ENCODE results near the gene MYL11.

MYL11 gene

DNA sequence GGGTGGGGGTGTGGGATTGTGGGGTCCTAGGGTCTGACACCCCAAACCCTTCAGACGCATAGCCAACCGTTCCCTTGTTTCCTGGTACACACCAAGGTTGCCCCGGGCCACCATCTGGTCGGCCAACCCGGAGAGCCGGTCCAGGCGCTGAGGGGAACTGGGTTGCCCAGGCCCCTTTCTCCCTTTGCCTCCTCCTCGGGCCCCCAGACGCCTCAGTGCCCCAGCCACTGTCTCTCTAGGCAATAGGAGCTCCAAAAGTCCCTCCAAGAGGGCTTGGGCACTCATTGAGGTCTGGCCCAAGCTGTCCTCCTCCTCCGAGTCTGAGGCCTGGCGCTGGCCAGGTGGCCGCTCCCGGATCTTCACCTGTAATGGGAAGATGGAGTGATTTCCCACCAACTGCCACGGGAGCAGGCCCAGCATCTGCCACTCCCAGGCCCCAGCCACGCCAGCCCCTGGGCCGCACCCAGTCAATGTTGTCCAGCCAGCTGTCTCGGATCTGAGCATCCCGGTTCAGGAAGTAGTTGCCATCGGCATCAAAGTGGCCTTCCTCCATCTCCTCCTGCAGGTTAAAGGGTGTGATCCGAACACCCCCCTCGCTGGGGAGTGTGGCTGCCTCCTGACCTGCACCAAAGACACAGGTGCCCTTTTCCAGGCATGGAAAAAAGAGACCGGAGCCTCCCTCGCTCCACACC is 21.0 kb upstream of the MYL11 start:
- peaks cover 14% of the 10 kb centered on the region for H3K79me1 ChIP-seq (ENCODE audit: low read depth, low read length)
- no peak overlapping the region for H3K9ac ChIP-seq (ENCODE audit: low read depth, low read length, poor library complexity)
- DNase-seq (ENCODE audit: low spot score) = no peak
- H3K4me1 ChIP-seq (ENCODE audit: control insufficient read depth in 2 of 2, insufficient read depth in 1 of 2, low read depth in 1 of 2, low read length in 2 of 2) = peaks cover 8 to 10% of the 10 kb centered on the region in 2 donors
- no peaks in the 10 kb centered on the region for H3K27me3 ChIP-seq (ENCODE audit: control insufficient read depth in 3 of 3, insufficient read depth in 3 of 3, low read depth in 1 of 3, low read length in 3 of 3)
- H2BK15ac ChIP-seq (ENCODE audit: low read length) = no peak overlapping the region
- no peak overlapping the region for H2BK5ac ChIP-seq (ENCODE audit: low read length)
- H2AFZ ChIP-seq (ENCODE audit: low read length) = no peak overlapping the region
- H3K14ac ChIP-seq (ENCODE audit: low read length) = no peak overlapping the region
- H3K4me3 ChIP-seq (ENCODE audit: low read length in 2 of 2) = peak overlapping the region in 1 of 2 donors; percentile 86
- H3K9me3 ChIP-seq (replicated peaks in 1 of 2; ENCODE audit: control insufficient read depth in 2 of 2, insufficient read depth in 1 of 2, low read depth in 1 of 2, low read length in 2 of 2) = no peaks in the 10 kb centered on the region
- H2AK5ac ChIP-seq (ENCODE audit: low read depth, low read length) = peak overlapping the region; percentile 2
- no peak overlapping the region for H3K4me2 ChIP-seq (ENCODE audit: insufficient read depth, low read length, poor library complexity, severe bottlenecking)
- no peak overlapping the region for H2BK12ac ChIP-seq (ENCODE audit: low read length)
- H2BK120ac ChIP-seq (ENCODE audit: low read depth, low read length) = no peak overlapping the region
- peaks cover 41 to 61% of the 10 kb centered on the region in 2 donors for H3K36me3 ChIP-seq (replicated peaks in 1 of 2; ENCODE audit: control insufficient read depth in 2 of 2, insufficient read depth in 2 of 2, low read length in 2 of 2)
- WGBS, 2 donors (ENCODE audit: extremely low coverage in 2 of 2, insufficient read length in 2 of 2, insufficient replicate concordance in 1 of 2) = no CpG with 5 or more reads among the region's 23 CpGs
- H3K23ac ChIP-seq (ENCODE audit: low read depth, low read length, poor library complexity) = peak overlapping the region; percentile 47
- no peak overlapping the region for H3K4ac ChIP-seq (ENCODE audit: low read length)
- H4K8ac ChIP-seq (ENCODE audit: low read depth, low read length) = no peak overlapping the region
- no peak overlapping the region for H3K18ac ChIP-seq (ENCODE audit: low read length)
- H4K91ac ChIP-seq (ENCODE audit: low read depth, low read length, poor library complexity) = no peak overlapping the region
- H3K27ac ChIP-seq (replicated peaks; ENCODE audit: low read length) = no peak overlapping the region

DNA sequence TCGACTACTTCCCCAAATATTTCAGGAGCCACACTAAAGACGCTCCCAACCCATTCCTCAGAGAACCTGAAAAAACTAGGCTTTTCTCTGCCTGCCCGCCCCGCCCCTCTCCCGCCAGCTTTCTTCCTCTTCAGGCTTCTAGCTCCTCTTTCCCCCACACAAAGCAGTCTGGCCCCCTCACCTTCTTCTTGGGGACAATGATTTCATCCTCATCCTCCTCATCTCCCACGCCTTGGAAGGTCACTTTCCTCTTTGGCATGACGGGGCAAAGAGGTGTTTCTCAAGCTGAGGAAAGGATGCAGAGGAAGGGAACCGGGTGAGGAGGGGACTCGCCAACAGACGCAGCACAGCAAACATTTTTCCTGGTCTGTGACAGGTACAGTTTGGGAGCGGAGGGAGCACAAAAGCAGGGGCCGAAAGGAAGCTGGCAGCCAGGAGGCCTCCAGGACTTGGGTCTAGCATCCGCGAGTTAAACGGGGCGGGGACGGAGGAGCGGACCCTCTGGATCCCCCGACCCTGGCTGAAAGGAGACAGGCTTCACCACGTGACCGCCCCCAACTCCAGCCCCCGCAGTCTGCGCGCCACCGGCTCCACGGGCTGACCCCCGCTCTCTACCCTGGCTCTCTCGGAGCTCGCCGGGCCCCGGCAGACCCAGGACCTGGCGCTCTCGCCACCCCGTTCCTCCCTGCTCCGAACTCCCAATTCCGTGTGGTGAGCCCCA is 20.0 kb upstream of the MYL11 start:
- H3K4me3 ChIP-seq (ENCODE audit: low read length in 2 of 2) = peak overlapping the region; percentile 86 to 97
- peak overlapping the region; percentile 72 for H4K8ac ChIP-seq (ENCODE audit: low read depth, low read length)
- no CpG with 5 or more reads among the region's 36 CpGs for WGBS, 2 donors (ENCODE audit: extremely low coverage in 2 of 2, insufficient read length in 2 of 2, insufficient replicate concordance in 1 of 2)
- H3K9ac ChIP-seq (ENCODE audit: low read depth, low read length, poor library complexity) = peak overlapping the region; percentile 94
- H2AK5ac ChIP-seq (ENCODE audit: low read depth, low read length) = peak overlapping the region; percentile 66
- peak overlapping the region; percentile 88 for H3K4me2 ChIP-seq (ENCODE audit: insufficient read depth, low read length, poor library complexity, severe bottlenecking)
- H3K36me3 ChIP-seq (replicated peaks in 1 of 2; ENCODE audit: control insufficient read depth in 2 of 2, insufficient read depth in 2 of 2, low read length in 2 of 2) = peaks cover 42 to 71% of the 10 kb centered on the region in 2 donors
- H2BK15ac ChIP-seq (ENCODE audit: low read length) = no peak overlapping the region
- H3K9me3 ChIP-seq (replicated peaks in 1 of 2; ENCODE audit: control insufficient read depth in 2 of 2, insufficient read depth in 1 of 2, low read depth in 1 of 2, low read length in 2 of 2) = no peaks in the 10 kb centered on the region
- no peak overlapping the region for H2BK12ac ChIP-seq (ENCODE audit: low read length)
- peak overlapping the region; percentile 90 for H2AFZ ChIP-seq (ENCODE audit: low read length)
- no peaks in the 10 kb centered on the region for H3K27me3 ChIP-seq (ENCODE audit: control insufficient read depth in 3 of 3, insufficient read depth in 3 of 3, low read depth in 1 of 3, low read length in 3 of 3)
- peak overlapping the region; percentile 72 for H3K27ac ChIP-seq (replicated peaks; ENCODE audit: low read length)
- no peak for DNase-seq (ENCODE audit: low spot score)
- peak overlapping the region; percentile 47 for H3K14ac ChIP-seq (ENCODE audit: low read length)
- peaks cover 14% of the 10 kb centered on the region for H3K79me1 ChIP-seq (ENCODE audit: low read depth, low read length)
- no peak overlapping the region for H3K4ac ChIP-seq (ENCODE audit: low read length)
- peak overlapping the region; percentile 98 for H3K18ac ChIP-seq (ENCODE audit: low read length)
- H3K23ac ChIP-seq (ENCODE audit: low read depth, low read length, poor library complexity) = peak overlapping the region; percentile 69
- H2BK5ac ChIP-seq (ENCODE audit: low read length) = peak overlapping the region; percentile 62
- H4K91ac ChIP-seq (ENCODE audit: low read depth, low read length, poor library complexity) = no peak overlapping the region
- H2BK120ac ChIP-seq (ENCODE audit: low read depth, low read length) = peak overlapping the region; percentile 88
- H3K4me1 ChIP-seq (ENCODE audit: control insufficient read depth in 2 of 2, insufficient read depth in 1 of 2, low read depth in 1 of 2, low read length in 2 of 2) = peaks cover 8 to 10% of the 10 kb centered on the region in 2 donors

DNA sequence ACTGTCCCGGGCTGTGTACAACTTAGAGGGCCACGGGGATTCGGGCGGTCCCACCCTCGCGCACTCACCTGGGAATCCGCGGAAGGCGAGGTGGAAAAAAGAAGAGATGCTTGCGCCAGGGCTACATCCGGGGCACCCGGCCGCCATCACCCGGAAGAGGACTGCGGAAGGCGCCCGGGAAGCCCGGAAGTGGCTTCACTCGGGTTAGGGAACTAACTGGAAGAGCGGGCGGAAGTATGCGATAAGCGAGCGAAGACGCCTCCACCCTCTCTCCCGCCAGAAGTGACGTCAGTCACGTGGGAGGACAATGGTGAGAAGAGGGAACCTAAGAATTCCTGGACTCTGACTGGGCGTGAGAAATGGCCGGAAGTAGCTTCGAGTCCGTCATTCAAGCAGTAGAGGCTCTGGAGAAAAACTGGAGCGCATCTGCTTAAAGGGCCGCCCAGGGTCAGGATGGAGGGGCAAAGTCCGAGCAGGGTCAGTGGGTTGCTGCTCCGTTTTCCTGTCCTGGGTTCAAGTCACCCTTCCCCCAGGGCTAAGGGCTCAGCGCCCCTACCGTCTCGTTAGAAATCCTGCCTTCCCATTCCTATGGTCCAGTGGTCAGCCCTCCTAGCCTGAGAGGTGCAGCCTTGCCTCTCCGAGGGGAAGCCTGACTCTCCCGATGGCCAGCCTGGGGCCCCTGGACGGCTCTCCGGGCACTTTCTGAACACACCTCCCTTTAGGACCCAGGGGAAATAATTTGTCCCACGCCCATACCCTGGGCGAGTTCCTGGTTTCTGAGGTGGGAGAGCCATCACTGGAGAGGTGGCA is 19.3 kb upstream of the MYL11 start, which contains the start of gene CD2BP2:
TSS of gene CD2BP2 (minus strand) at position 165 of the 810 bp plus-strand sequence. CDS start 627 bp downstream, outside the sequence.
- Histone ChIP-seq H3K23ac (ENCODE audit: low read depth, low read length, poor library complexity) (peak within 1 kb of the TSS; percentile 69), H3K9me3 (replicated peaks in 1 of 2; ENCODE audit: control insufficient read depth in 2 of 2, insufficient read depth in 1 of 2, low read depth in 1 of 2, low read length in 2 of 2) (no peaks in the 10 kb centered on the region), H3K14ac (ENCODE audit: low read length) (peak within 1 kb of the TSS; percentile 100), H4K91ac (ENCODE audit: low read depth, low read length, poor library complexity) (peak within 1 kb of the TSS; percentile 73), H3K27ac (replicated peaks; ENCODE audit: low read length) (peak within 1 kb of the TSS; percentile 94), H3K9ac (ENCODE audit: low read depth, low read length, poor library complexity) (peak within 1 kb of the TSS; percentile 97), H4K8ac (ENCODE audit: low read depth, low read length) (peak within 1 kb of the TSS; percentile 97), H3K4ac (ENCODE audit: low read length) (peak within 1 kb of the TSS; percentile 79), H3K27me3 (ENCODE audit: control insufficient read depth in 3 of 3, insufficient read depth in 3 of 3, low read depth in 1 of 3, low read length in 3 of 3) (no peaks in the 10 kb centered on the region), H3K36me3 (replicated peaks in 1 of 2; ENCODE audit: control insufficient read depth in 2 of 2, insufficient read depth in 2 of 2, low read length in 2 of 2) (peaks cover 39 to 74% of the 10 kb centered on the region in 2 donors), H3K4me2 (ENCODE audit: insufficient read depth, low read length, poor library complexity, severe bottlenecking) (peak within 1 kb of the TSS; percentile 91), H2BK120ac (ENCODE audit: low read depth, low read length) (peak within 1 kb of the TSS; percentile 88), H3K4me1 (ENCODE audit: control insufficient read depth in 2 of 2, insufficient read depth in 1 of 2, low read depth in 1 of 2, low read length in 2 of 2) (peaks cover 8 to 10% of the 10 kb centered on the region in 2 donors), H3K4me3 (ENCODE audit: low read length in 2 of 2) (peak within 1 kb of the TSS; percentile 86 to 97), H2AFZ (ENCODE audit: low read length) (peak within 1 kb of the TSS; percentile 93), H2BK5ac (ENCODE audit: low read length) (peak within 1 kb of the TSS; percentile 62), H2AK5ac (ENCODE audit: low read depth, low read length) (peak within 1 kb of the TSS; percentile 96), H3K79me1 (ENCODE audit: low read depth, low read length) (peaks cover 14% of the 10 kb centered on the region), H2BK12ac (ENCODE audit: low read length) (no peak within 1 kb of the TSS), H2BK15ac (ENCODE audit: low read length) (peak within 1 kb of the TSS; percentile 93), H3K18ac (ENCODE audit: low read length) (peak within 1 kb of the TSS; percentile 99)
- DNase-seq (ENCODE audit: low spot score) = peak; percentile 99
- WGBS, 2 donors (ENCODE audit: extremely low coverage in 2 of 2, insufficient read length in 2 of 2, insufficient replicate concordance in 1 of 2) = no CpG with 5 or more reads among the region's 45 CpGs

All from neuronal stem cell (in vitro differentiated cells).